GM19324 (cell line): ENCODE data around the gene B3GNT8.
"Not testable (repeated sequence)": the region's sequence is repeated elsewhere in the genome, so short reads cannot be mapped to it uniquely, and the experiment has no call there.

Source experiments
- ATAC-seq: cut with Tn5 transposase; IDR thresholded peaks from one replicate; pipeline ENCODE4 v1.9.1; 2021; ENCODE audit warnings: mild to moderate bottlenecking, moderate library complexity; ENCODE audit not compliant: unreplicated experiment, low FRiP score

B3GNT8 gene

DNA sequence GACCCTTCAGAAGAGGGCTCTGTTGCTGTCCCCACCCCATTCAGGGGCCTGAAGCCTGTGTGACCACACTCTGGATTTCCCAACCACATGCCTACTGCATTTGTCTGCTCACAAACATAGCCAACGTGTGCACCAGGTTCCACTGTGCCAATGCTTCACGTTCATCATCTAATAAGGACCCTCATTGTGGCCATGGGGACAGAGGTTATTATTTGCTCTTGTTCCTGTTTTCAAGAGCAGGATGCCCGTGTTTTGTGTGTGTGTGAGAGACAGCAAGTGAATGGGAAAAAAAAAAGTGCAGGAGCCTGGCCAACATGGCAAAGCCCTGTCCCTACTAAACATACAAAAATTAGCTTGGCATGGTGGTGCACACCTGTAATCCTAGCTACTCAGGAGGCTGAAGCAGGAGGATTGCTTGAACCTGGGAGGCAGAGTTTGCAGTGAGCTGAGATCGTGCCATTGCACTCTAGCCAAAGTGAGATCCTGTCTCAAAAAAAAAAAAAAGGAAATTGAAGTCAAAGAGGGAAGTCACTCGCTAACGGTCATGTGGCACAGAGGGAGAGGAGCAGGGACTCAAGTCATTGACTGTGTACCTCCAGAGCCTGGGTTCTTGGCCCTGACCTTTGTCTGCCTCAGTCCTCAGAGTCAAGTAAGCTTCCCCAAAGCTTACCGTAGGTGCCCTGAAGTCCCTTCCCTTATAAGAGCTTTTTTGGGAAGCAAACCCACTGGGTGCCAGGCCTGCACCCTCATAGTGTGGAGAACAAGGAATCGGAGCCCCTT, 6.9 kb downstream of the B3GNT8 start:
- no peak for ATAC-seq

DNA sequence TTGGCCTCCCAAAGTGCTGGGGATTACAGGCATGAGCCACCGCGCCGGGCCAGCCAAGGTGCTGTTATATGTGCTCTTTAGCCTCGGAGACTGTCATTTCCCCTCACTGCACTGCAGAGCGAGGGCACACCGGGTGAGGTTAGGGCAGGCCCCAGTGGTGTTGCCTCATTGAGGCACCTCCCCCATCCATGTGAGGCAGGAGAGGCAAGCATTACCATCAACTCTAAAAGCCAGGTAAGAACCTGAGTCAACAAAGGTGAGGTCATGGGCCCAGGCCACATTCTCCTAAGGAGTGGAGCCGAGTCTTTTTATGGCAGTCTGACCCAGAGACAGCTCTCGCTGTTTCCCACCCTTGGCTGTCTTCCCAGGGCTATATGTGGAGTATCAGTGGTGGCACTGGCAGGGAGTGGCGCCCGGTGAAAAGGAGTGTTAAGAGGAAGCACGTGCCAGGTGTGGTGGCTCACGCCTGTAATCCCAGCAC, 10.9 kb downstream of the B3GNT8 start:
- ATAC-seq: no peak

DNA sequence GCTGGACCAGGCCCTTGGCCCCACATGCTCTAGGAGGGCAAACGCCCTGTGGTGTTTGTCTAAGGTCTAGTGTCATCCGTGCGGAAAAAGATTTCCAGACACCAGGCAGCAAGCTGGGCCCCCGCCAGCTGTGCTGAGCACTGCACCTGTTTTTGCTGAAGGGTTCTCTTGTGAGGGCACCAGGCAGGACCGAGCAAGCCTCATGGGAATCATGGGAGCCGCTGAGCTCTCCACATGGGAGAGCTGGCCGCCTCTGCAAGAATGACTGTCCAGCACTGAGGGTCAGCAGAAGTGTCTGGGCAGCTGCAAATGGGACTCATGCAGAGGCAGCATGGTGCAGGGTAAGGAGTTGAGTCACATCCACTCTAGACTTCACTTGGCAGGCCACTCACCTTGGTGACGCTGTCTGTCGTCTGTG, 12.0 kb downstream of the B3GNT8 start:
- no peak for ATAC-seq

DNA sequence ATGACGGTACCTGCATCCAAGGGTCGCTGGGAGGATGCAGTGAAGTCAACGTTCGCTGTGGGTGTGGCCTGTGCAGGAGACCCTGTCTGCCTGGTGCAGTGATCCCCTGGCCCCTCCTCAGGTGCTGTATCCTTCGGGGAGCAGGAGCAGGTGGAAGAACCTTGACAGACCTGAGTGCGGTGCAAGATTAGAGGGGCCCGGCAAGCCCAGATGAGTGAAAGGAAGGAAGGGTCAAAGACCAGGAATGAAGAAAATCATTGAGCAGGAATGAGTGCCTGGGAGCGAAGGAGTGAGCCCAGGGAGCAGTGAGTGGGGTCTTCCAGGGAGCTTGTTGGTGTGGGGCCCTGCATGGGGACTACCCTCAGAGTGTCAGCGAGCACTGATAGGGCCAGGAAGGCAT, 12.7 kb downstream of the B3GNT8 start:
- ATAC-seq: no peak

DNA sequence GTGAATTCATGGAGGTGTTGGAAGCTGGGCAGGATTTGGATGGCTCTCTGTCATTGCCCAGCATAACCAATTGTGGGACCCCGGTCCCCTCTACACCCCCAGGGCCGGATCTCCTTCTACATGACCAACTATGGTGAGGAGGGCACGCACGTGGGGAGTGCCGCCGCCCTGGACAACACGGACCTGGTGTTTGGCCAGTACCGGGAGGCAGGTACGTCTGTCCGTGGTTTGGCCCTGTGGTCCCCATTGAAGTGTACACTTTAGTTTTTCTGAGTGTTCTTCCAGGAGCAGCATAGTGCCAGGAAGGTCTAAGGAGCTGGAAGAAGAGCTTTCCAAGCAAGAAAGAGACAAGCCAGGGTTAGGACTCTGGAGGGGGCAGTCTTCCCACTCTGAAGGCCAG, 13.2 kb downstream of the B3GNT8 start:
- ATAC-seq: no peak

DNA sequence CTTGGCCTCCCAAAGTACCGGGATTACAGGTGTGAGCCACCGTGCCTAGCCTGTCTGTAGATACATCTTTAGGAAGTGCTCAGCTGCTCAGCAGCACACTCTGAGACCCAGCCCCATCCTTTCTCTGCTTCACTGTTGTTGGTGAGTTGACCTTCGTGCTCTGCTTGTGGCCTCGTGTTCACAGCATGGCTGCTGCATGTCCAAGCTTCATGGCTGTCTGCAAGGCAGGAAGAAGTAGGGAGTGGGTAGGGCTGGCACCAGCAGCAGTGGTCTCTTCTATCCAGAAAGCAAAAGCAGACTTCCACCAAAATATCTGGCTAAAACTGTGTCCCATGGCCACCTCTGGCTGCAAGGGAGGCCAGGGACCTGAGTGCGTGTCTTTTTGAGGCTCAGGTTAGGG, 14.2 kb downstream of the B3GNT8 start:
- no peak for ATAC-seq

DNA sequence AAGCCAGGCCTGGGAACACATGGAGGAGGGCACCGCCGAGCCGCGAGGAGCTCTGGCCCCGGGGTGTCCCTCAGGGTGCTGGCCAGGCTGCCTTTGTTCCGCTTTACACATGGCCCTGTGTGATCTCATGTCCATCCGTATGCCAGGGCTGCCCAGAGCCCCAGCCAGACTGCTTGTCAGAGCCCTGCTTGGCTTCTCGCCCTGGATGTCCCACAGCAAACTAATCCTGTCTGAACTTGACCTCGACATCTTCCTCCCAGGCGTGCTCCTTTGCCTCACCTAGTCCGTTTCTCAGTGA, 15.3 kb downstream of the B3GNT8 start:
- no peak for ATAC-seq

DNA sequence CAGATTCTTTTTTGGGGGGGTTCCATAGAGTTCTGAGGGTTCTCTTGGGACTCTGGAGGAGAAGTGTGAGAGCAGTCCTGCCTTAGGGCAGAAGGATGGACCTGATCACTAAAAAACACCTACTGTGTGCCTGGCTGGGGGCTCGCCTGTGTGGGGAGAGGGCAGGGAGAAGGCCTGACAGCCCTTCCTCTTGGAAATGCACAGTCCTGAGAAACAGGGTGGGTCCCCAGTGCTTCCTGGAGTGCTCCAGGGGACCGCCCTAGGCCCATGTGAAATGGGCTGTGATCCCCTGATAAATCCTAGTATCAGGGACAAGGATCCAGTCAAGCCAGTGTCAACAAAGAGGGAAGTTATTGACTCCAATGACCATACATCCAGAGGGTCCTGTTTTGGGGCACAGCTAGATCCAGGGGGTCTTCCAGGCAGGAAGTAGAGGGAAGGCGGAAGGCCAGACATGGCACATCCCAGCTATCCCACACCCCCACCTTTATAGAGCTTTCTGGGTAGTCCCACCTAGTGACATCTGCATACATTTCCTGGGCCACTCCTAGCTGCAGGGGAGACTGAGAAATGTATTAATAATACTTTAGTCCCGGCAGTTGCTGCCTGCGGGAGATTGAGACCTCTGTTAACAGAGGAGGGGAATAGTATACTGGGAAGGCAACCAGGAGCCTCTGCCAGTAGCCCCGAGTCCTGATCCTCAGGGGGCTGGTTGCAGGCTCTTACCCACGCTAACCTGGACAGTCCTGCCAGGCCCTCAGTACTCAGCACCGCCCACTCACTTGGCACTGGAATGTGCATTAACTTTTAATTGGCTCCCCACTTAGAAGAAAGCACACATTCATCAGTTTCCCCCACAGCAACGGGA, 15.8 kb downstream of the B3GNT8 start:
- ATAC-seq: no peak

DNA sequence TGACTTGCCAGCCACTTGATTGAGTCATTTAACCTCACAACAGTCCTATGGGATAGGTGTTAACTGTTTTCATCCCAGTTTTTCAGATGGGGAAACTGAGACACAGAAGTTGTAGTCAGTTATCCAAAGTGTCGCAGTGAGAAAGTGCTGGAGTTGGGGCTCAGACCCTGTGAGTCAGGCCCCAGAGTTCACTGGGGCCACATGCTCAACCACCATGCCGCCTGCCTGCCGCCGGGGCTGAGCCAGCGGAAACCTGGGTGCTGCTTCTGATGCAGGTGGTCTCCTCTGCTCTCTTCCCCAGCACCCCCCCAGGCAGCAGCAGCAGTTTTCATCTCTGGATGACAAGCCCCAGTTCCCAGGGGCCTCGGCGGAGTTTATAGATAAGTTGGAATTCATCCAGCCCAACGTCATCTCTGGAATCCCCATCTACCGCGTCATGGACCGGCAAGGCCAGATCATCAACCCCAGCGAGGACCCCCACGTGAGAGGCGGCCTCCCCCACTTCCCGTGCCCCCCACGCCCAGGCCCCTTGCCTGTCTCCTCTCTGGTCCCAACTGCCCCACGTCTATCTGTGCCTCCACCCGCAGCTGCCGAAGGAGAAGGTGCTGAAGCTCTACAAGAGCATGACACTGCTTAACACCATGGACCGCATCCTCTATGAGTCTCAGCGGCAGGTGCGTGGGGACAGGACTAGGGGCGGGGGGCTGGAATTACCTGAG, 16.7 kb downstream of the B3GNT8 start:
- no peak for ATAC-seq

DNA sequence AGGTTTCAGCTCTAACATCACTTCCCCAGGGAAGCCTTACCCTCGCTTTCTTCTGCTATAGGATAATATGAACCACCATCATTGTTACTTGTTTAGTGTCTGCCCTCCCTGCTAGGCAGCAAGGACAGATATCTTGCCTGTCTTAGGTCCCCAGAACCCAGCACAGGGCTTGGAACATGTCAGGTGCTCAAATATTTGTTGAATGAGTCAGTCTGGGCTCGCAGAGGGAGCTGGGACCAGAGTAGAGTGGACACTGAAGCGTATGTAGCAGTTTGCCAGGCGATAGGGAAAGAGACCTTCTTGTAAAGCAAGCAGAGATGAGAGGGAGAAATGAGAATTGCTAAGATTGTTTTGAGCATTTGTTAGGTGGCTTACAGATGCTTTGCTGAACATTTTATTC, 17.9 kb downstream of the B3GNT8 start:
- ATAC-seq: no peak

DNA sequence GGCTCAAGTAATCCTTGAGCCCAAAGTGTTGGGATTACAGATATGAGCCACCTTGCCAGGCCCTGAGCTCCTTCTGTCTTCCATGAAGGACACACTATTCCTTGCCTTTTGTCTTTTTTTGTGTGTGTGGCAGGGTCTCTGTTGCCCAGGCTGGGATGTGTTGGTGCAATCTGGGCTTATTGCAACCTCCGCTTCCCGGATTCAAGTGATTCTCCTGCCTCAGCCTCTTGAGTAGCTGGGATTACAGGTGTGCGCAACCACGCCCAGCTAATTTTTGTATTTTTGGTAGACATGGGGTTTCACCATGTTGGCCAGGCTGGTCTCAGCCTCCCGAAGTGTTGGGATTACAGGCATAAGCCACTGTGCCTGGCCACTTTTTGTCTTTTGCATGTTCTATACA, 18.3 kb downstream of the B3GNT8 start:
- ATAC-seq: not testable (repeated sequence)

DNA sequence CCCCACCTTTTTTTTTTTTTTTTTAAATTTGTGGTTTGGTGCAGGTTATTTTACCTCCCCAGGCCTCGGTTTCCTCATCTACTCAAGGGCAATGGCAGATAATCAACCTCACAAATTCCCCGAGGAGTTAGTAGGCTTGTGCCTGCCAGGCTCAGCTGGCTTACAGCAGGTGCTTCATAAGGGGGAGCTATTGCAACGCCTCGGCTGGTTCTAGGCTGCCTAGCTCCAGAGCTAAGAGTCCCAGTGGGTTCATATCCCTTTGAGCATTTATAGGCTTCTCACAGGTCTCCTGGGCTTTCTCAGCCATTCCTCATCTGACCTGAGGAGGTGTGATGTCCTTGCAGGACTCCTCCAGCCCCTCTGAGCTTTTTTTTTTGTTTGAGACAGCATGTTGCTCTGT, 18.9 kb downstream of the B3GNT8 start:
- no peak for ATAC-seq

DNA sequence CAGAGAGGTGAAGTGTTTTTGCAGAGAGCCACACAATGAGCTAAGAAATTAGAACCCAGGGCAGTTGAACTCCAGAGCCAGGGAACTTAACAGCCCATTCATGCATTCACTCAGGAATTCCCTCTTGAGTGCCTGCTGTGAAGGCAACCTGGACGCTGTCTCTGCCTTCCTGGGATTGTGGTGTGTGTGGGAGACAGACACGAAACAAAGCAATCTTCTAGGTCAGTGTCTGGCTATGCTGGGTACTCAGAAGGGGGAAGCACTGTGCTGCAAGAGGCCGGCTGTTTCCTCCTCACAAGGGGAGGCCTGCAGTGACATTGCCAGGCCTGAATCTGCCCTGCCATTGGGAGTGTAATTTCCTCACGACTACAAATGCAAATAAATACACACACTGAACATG, 19.9 kb downstream of the B3GNT8 start:
- ATAC-seq: no peak

DNA sequence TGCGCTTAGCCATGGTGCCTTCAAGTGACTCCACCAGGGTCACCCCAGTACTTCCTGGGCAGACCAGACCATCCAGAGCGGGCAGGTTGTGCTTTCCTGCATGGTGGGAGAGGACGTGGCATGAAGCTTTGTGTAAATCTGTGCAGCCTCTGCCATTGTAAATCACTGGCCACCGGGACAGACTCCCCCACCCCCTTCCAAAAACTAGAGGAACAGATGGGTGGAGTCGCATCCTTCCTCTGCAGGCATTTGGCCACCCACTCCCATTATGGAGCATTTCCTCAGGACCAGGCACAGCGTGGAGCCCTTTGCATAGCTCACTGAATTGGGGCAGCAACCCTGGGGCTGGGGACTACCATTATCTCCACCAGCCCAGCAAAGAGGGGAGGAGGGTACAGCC, 21.4 kb downstream of the B3GNT8 start:
- no peak for ATAC-seq

DNA sequence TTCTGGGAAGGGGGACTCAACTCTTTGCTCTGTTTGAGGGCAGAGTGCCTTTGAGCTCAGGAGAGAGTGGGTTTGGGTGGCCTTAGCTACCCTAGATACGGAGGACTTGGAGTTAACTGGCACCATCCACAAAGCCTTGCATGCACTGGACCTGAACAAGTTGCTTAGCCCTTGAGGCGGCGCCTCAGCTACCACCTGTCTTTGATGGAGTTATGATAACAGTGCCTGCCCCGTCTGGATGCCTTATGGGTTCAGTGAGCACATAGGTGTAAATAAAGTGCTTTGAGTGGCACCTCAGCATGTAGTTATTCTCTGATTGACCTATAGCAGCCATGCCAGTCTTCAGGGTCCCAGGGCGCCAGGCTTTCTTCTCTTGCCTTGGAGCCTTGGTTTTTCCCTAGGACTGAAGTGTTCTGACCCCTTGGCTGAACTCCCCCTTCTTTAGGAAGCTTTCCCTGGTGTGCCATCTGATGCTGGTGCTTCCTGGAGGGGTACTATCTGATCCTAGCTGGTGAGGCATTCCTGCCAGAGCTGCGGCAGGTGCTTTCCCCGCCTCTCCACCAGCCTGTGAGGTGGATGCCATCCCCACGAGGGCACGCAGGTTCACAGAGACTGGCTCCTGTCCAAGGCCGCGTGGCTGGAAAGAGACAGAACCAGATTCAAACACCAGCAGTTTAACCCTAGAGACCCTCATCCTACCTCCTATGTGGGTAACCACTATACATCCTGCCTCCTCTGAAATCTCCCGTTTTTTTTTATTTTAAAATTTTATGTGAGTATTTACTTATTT, 23.8 kb downstream of the B3GNT8 start:
- no peak for ATAC-seq

DNA sequence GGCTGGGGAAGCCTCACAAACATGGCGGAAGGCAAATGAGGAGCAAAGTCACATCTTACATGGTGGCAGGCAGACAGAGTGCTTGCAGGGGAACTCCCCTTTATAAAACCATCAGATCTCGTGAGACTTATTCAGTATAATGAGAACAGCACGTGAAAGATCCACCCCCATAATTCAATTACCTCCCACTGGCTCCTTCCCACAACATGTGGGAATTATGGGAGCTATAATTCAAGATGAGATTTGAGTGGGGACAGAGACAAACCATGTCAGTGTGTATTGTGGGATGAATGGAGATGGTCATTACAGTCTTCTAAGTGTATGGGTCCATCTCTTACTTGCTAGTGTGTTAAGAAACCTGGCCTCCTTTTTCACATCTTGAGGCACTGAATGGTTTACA, 25.2 kb downstream of the B3GNT8 start:
- ATAC-seq: no peak

DNA sequence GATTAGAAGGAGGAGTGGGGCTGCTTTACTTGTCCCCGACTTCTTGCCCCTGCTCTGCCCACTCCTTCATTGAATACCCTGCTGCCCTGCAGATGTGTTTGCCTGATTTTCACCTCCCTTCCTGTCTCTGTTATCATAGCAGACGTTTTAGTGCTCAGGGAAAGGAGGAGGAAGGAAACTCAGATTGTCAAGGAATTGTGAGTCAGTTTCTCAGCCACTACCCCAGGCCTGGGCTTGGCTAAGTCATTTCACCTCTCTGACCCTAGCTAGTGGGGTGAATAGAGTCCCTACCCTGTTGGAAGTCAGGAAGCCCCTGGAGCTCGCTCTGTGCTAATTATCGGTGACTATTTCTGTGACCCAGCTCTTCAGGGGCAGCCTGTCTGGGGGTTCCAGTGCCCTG, 25.7 kb downstream of the B3GNT8 start:
- ATAC-seq: no peak

DNA sequence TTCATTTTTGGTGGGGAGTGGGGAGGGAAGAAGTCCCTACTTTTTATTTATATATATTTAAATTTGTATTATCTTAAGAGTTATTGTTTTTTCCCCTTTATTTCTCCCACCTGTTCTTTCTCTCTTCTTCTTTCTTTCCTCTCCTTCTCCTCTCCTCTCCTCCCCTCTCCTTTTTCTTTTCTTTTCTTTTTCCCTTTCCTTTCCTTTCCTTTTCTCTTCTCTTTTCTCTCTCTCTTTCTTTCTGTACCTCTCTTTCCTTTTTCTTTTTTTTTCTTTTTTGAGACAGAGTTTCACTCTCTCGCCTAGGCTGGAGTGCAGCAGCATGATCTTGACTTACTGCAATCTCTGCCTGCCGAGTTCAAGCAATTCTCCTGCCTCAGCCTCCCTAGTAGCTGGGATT, 27.6 kb downstream of the B3GNT8 start:
- no peak for ATAC-seq

DNA sequence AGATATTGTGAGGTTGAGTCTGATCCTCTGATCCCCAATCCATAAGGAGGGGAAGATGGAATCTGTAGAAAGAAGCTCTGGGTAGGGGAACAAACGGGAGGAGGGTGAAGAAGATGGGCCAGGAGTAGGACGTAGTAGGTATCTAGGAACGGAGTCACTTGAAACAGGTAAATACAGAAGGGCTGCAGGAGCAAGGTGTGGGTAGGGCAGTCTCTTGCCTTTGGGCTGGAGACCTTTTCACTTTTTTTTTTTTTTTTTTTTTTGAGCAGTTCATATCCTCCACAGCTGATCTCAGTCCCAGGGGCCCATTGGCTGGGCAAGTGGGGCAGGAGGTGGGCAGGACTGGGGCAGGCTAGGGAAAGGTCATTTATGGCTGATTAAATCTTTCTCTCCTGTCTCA, 28.1 kb downstream of the B3GNT8 start:
- ATAC-seq: no peak

DNA sequence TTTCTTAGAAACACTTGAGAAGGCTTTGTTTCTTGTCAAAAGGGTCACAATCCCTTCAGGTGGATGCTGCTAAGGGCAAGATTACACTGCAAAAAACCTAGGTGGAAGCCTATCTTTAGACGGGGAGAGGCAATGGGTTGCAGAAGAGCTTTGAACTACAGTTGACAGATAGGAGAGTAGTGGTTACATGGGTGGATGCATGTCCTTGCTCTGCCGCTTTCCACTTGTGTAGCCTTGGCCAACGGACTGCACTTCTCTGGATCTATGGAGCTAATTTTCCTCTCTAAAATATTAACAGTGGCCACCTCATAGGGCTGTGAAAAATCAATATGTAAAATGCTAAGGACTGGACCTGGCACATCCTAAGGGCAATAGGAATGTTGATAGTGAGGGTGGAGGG, 28.6 kb downstream of the B3GNT8 start:
- no peak for ATAC-seq

DNA sequence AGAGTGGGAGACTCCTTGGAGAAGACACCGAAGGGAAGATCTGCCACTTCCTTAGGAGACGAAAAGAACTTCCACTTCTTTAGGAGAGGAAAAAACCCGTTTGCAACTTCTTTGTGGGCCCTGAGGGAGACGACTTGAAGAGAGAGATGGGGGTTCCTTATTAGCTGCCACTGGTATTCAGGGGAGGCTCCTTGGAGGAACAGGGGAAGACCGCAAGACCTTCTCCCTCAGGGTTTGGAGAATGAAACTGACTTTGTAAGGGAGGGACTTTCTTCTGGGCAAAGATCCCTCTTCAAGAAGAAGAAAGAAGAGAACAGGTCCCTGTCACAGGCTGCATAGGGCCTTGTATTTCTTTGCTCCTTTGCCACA, 29.1 kb downstream of the B3GNT8 start:
- no peak for ATAC-seq
